Prostate gland (tissue), 2 donors: ENCODE results near the gene RNF44.

ENCODE experiments used
- POLR2AphosphoS5 ChIP-seq: sonication (generic); formaldehyde crosslinking; IDR thresholded peaks from one replicate; pipeline ENCODE4 v1.6.1; 2017; ENCODE audit warnings: antibody characterized with exemption
- TF ChIP-seq, protein P1 (sequence below), 4 experiments: fragments of 200-600 bp in 2 of 4; fragments of 450-650 bp in 2 of 4; sonication (generic) in 2 of 4; IDR thresholded peaks; 1 replicate in 3 of 4; 2 replicates in 1 of 4; pipeline ENCODE4 v1.5.1; 2016 to 2019; ENCODE audit warnings: antibody characterized with exemption in 4 of 4, mild to moderate bottlenecking in 2 of 4, moderate library complexity in 2 of 4

DNA sequence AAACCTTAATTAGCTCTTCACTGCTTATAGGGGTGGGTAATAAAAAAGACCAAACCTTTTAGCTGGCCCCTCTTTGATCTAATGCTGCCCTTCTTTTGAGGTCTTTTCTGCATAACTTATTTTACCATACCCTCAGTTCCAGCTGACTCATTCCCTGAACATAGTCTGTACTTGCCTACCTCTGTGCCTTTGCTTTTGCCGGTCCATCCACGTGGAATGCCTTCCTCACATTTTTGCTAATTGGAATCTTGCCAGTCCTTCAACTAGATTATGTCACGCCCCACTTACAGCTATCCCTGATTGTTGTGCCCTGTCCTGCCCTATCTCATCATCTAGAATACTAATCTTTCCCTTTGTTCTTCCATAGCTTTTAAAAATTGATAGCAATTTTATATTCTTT lies 44.8 kb downstream of the RNF44 start:
- TF ChIP-seq POLR2AphosphoS5: no peak
- TF ChIP-seq, protein P1, sequence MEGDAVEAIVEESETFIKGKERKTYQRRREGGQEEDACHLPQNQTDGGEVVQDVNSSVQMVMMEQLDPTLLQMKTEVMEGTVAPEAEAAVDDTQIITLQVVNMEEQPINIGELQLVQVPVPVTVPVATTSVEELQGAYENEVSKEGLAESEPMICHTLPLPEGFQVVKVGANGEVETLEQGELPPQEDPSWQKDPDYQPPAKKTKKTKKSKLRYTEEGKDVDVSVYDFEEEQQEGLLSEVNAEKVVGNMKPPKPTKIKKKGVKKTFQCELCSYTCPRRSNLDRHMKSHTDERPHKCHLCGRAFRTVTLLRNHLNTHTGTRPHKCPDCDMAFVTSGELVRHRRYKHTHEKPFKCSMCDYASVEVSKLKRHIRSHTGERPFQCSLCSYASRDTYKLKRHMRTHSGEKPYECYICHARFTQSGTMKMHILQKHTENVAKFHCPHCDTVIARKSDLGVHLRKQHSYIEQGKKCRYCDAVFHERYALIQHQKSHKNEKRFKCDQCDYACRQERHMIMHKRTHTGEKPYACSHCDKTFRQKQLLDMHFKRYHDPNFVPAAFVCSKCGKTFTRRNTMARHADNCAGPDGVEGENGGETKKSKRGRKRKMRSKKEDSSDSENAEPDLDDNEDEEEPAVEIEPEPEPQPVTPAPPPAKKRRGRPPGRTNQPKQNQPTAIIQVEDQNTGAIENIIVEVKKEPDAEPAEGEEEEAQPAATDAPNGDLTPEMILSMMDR (IDR thresholded peaks at IDR 0.05): no peak
